ENCODE results near the gene EXOC7.
A peak's percentile ranks its signal among the peaks of the same experiment; 100 is the strongest.

EXOC7 gene

DNA sequence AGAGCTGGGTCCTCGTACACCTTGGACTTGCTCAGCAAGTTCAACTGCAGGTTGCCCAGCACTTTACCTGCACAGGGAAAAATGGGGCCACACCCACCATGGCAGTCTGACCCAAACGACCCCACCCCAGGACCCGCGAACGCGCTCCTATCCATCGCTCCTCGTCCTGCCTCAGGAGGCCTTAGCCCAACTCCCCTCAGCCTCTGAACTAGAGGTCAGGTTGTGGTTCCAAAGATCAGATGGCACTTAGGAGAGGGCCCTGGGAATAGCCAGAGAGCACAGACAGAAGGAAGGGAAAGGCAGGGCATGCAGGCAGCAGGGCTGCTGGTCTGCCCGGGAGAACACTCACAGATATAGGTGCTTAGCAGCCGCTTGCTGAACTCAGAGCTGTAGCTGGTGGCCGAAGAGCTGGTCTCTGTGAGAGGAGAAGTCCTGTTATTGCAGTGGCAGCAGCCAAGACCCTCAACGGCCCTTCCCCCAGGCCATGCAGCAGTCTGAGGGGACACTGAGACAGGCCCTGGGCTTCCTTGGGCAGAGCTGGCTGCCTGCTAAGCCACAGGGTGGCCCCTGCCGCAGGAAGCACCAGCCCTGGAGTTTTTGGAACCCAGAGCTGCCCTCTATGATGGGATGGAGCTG lies 17.7 kb downstream of the EXOC7 start:
- DNase-seq = no peak

- DNase-seq = no peak
These were observed 18.4 kb downstream of the EXOC7 start for GRCh38 chr17:76085066-76085730.

DNA sequence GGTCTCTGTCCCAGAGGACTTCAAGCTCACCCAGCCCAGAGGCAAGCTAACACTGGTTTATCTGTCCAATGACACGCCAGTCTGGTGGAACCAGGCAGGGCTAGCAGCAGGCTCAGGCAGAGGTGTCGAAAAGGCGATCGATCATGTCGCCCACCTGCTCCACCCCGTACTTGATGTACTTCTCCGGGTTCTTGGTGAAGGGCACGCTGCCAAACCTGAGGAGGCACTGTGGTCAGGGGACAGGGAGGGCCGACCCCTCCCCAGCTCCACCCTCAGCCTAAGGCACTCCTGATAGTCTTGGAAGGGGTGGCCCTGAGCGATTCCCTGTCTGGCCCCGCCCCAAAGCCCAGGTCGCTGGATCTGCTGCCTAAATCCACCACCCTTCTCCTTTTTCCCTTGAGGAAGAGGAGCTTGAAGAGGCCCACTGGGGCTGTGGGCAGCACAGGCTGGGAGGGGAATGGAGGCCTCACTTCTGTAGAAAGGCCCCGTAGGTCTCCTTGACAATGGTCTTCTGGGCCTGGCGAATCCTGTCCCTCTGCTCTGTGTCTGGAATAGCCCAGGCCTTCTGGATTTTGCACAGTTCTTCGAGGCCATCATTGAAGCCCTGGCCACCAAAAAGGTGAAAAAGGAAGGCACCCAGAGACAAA lies 19.9 kb downstream of the EXOC7 start:
- DNase-seq = peak; percentile 35

DNA sequence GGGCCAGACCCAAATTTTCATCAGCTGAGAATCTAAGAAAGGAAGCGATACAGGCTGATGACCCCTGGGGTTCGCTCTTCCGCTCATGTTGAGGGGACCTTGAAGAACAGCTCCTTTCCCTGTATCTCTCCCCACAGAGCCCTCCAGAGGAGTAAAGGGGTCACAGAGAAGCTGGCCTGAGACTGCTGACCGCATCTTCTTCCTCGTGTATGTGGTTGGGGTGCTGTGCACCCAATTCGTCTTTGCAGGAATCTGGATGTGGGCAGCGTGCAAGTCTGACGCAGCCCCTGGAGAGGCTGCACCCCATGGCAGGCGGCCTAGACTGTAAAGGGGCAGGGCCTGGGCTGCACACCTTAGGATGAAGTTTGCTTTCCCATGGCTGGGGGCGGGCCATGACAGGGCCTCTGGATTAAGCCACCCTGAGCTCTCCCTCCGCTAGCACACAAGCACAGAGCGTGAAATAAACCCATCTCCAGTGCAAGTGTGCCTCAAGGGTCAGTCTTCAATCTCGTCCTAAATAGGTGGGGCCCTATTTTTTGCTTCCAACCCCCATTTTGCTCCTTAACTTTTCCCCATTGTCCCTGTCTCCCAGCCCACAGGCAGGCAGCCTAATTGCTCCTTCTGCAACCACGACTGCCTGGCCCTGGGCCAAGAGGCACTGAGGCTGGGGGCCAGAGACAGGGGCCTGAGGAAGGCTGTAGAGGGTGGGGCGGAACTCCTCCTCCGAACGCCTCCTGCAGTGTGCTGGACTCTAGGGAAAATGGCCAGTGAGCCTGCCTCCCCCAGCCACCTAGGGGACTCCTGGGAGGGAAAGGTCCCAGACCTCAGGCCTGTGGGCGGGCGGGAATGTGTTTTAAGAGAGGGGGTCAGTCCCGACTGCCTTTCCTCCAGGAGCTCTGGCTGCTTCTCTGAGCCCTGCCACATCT lies 21.0 kb downstream of the EXOC7 start:
- DNase-seq = no peak

- no peak for DNase-seq
These were observed 22.0 kb downstream of the EXOC7 start for GRCh38 chr17:76081295-76082210.

DNA sequence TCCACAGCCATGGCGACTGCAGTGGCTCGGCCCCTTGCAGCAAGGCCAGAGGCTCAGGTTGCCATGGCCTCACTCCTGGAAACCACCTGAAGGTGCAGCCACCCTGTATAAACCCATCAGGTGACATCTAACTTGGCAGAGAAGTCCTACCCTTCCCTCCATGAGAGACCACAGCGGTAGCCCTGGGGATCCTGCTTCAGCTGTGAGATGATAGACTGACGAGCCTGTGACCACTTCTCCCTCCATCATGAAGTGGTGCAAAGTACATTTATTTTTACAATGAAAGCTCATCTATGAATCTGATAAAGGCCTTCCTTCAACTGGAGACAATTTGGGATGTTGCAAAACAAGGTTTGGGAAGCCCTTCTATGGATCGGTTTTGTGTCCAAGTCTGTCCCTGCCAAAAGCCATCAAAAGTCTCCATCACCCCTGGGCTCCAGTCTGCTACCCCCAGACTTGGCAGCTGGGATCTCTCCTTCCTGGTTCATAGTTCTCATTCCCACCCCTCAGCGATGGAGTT lies 22.8 kb downstream of the EXOC7 start:
- no peak for DNase-seq

DNA sequence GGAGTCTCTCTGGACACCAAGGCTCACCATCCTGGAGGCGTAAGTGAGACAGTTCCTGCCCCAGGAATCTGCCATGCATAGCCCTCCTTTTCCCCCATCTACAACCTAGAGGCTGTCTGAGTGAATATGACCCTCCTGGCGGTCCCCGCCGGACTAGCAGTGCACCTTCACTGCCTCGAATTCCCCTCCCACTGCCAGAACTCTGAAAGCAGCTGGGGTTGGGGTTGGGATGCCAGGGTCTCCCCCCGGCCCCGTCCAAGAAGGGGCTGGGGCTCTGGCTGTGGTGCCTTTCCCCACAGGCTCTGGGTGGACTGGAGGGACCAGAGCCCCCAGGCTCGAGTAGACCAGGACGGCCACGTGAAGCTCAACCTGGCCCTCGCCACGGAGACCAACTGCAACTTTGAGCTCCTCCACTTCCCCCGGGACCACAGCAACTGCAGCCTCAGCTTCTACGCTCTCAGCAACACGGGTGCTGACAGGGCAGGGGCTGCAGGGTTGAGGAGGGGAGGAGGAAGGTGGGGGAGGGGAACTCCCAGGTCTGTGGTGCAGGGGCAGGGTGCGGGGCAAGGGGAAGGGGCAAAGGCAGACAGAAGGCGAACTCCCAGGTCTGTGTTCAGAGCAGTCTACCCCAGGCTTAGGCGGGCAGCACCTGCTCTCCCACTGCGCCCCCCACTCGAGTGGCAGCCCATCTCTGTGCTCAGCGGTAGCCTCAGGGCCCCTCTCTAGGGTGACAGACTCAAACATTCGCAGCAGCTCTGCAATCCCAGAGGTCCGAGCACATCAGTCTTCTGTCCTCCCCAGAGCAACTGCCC lies 23.4 kb downstream of the EXOC7 start:
- DNase-seq = peak; percentile 54

DNA sequence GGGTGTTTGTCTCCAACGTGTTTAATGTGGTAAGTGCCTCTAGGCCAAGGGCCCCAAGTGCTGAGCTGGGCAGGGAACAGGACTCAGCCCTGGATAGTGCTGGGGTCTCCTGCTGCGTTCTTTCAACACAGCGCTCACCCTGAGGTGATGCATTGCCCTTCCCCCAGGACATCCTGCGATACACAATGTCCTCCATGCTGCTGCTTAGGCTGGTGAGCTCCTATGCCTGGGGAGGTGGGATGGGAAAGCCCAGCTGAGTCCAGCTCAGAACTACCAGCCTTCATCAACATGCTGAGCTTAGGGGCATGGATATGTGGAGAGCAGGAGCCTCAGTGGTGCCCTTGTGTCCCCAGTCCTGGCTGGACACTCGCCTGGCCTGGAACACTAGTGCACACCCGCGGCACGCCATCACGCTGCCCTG lies 24.0 kb downstream of the EXOC7 start:
- DNase-seq = peak; percentile 19

DNA sequence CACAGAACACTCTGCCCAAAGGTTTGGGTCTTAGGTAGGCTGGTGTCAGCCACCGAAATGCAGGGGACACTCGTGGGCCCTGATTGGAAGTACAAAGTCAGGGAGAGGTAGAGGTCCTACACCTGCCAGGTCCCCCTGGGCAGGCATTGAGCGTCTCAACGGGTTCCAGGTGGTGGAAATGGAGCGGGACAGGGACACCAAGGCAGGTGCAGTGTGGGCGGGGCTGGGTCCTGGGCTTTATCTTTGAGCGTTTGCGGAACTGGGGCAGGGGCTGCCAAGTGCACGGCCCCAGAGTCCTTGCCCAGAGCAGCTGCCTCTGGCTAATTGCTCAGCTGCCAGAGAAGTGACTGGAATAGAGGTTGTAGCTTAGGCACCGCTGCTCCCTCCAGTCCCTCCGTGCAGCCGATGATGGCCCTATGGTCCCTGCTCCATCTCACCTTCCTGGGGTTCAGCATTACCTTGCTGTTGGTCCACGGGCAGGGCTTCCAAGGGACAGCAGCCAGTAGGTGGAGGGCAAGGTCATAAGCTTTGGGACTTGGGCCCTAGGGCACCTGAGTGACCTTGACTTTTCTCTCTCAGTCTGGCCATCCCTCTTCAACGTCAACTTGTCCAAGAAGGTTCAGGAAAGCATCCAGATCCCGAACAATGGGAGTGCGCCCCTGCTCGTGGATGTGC lies 24.6 kb downstream of the EXOC7 start, which contains the start of gene ZACN:
ZACN (plus strand) TSS at position 323 of the 675 bp plus-strand sequence; CDS start at position 406, 83 bp downstream.
- DNase-seq = peak; percentile 9

DNA sequence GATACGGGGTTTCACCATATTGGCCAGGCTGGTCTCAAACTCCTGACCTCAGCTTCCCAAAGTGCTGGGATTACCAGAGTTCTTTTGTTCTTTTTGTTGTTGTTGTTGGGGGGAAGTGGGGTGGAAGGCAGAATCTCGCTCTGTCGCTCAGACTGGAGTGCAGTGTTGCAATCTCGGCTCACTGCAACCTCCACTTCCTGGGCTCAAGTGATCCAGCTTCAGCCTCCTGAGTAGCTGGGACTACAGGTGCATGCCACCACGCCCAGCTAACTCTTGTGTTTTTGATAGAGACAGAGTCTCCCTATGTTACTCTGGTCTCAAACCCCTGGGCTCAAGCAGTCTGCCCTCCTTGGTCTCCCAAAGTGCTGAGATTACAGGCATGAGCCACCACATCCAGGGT lies 25.2 kb downstream of the EXOC7 start:
- peak; percentile 15 for DNase-seq

GRCh38 chr17:76077584-76078110 lies 25.9 kb downstream of the EXOC7 start:
- peak; percentile 29 for DNase-seq

GRCh38 chr17:76076765-76077583 lies 26.6 kb downstream of the EXOC7 start:
- DNase-seq = peak; percentile 53

GRCh38 chr17:76076146-76076764 lies 27.3 kb downstream of the EXOC7 start:
- DNase-seq = no peak

- peak; percentile 63 for DNase-seq
These were observed 28.0 kb downstream of the EXOC7 start for GRCh38 chr17:76075364-76076145.

- DNase-seq = peak; percentile 47
These were observed 28.9 kb downstream of the EXOC7 start, which contains the start of gene GALR2 for GRCh38 chr17:76074390-76075363. GALR2 (plus strand) TSS chr17:76074781; CDS start chr17:76074884, 103 bp downstream.

All from hematopoietic multipotent progenitor cell treated with erythropoietin and hydrocortisone succinate and interleukin-3 and kit ligand, for 4 days (in vitro differentiated cells).